NCI-H1694 (cell line): ENCODE data around the gene CDK7.
"Not testable (repeated sequence)": the region's sequence is repeated elsewhere in the genome, so short reads cannot be mapped to it uniquely, and the experiment has no call there.

ENCODE experiments used
- DNase-seq: peaks from one replicate; lab custom pipeline; 2025; lab: John Stamatoyannopoulos, UW

Gene CDK7

GRCh38 chr5:69234457-69235268, at the start of gene CDK7:
Gene CDK7 (plus strand): TSS chr5:69234886. CDS start chr5:69234976, 90 bp downstream.
- DNase-seq, result peak; percentile 71

- no peak for DNase-seq
Observed at GRCh38 chr5:69187342-69187741, 47.3 kb upstream of the CDK7 start.

- DNase-seq, result no peak
Observed at GRCh38 chr5:69188811-69189161, 45.9 kb upstream of the CDK7 start.

GRCh38 chr5:69189162-69190086, 45.3 kb upstream of the CDK7 start, which contains the start of gene CENPH:
Gene CENPH (plus strand): TSS chr5:69189583. CDS start chr5:69189635, 52 bp downstream.
- DNase-seq, result peak; percentile 81

- DNase-seq, result no peak
Observed at GRCh38 chr5:69202497-69202896, 32.2 kb upstream of the CDK7 start.

- no peak for DNase-seq
Observed at GRCh38 chr5:69206528-69207190, 28.0 kb upstream of the CDK7 start.

- no peak for DNase-seq
Observed at GRCh38 chr5:69209602-69210001, 25.1 kb upstream of the CDK7 start.

GRCh38 chr5:69211200-69211599, 23.5 kb upstream of the CDK7 start:
- DNase-seq, result no peak

- DNase-seq, result no peak
Observed at GRCh38 chr5:69212022-69212421, 22.7 kb upstream of the CDK7 start.

GRCh38 chr5:69213513-69214215, 21.0 kb upstream of the CDK7 start:
- no peak for DNase-seq

- DNase-seq, result no peak
Observed at GRCh38 chr5:69217151-69217511, 17.6 kb upstream of the CDK7 start.

GRCh38 chr5:69217548-69218526, 16.8 kb upstream of the CDK7 start:
- DNase-seq, result peak; percentile 72

- no peak for DNase-seq
Observed at GRCh38 chr5:69219939-69220338, 14.7 kb upstream of the CDK7 start.

- DNase-seq, result not testable (repeated sequence)
Observed at GRCh38 chr5:69220371-69220770, 14.3 kb upstream of the CDK7 start.

- DNase-seq, result not testable (repeated sequence)
Observed at GRCh38 chr5:69220833-69221232, 13.9 kb upstream of the CDK7 start.

GRCh38 chr5:69224520-69224919, 10.2 kb upstream of the CDK7 start:
- DNase-seq, result no peak

GRCh38 chr5:69225860-69226259, 8.8 kb upstream of the CDK7 start:
- DNase-seq, result no peak

GRCh38 chr5:69230181-69230580, 4.5 kb upstream of the CDK7 start:
- no peak for DNase-seq

- DNase-seq, result no peak
Observed at GRCh38 chr5:69231281-69231680, 3.4 kb upstream of the CDK7 start.

GRCh38 chr5:69231851-69232250, 2.8 kb upstream of the CDK7 start:
- DNase-seq, result no peak

GRCh38 chr5:69236733-69237132, 2.0 kb downstream of the CDK7 start:
- not testable (repeated sequence) for DNase-seq
